ENCODE measurements around the gene PRKCZ. TPM values are rescaled to one million over a fixed set of nuclear protein-coding genes. Genes with fewer than 3 reads are reported as not detected.

PRKCZ gene
- polyA plus RNA-seq, 3 donors, result 0.74 to 1.9 (median 1.4) TPM

DNA sequence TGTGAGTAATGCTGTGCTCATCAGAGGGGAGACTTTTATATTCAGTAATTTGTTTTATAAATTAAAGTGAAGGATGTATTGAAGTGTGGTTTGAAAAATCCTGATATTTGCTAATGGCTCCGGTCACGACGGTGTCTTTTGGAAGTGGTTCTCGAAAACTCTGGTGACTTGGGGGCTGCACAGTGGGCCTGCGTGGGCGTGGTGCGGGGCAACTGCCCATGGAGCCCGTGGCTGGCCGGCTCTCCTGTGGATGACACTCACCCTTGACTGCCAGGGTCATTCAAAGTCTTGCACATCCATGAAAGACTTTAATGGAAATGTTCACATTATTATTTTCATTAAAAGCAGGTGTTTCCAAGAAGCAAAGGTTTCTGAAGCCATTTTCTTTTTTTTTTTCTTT is 136.7 kb downstream of the PRKCZ start:
- H3K27me3 Mint-ChIP-seq (ENCODE audit: low read depth in 3 of 3), result no peaks in the 10 kb centered on the region

DNA sequence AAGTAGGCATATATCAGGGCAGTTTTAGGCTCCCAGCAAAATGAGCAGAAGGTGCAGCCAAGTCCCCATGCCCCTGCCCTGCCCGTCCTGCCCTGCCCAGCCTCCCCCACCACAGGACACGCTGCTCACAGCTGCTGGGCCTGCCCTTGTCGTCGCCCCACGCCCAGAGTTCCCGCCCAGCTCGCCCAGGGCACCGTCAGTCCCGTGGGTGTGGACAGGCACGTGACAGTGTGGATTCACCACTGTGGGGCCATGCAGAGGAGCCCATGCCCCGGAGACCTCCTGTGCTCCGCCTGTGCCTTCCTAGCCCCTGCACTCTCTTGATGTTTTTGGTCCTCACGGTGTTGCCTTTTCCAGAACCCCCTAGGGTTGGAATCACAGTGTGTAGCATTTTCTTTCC is 137.4 kb downstream of the PRKCZ start:
- H3K27me3 Mint-ChIP-seq (ENCODE audit: low read depth in 3 of 3), result no peaks in the 10 kb centered on the region
- Histone ChIP-seq H3K27me3 (ENCODE audit: control insufficient read depth in 2 of 2, insufficient read depth in 2 of 2, low read length in 2 of 2) (no peaks in the 10 kb centered on the region), H3K79me2 (ENCODE audit: insufficient read depth, low read length) (peaks cover 20% of the 10 kb centered on the region), H3K9ac (ENCODE audit: insufficient read depth, low read length, poor library complexity, severe bottlenecking) (no peak overlapping the region), H3K4me3 (replicated peaks in 1 of 3; ENCODE audit: low read depth in 2 of 3, low read length in 3 of 3) (no peak overlapping the region), H3K4me2 (replicated peaks; ENCODE audit: extremely low read depth, low read length, poor library complexity, severe bottlenecking) (no peak overlapping the region), H2AFZ (ENCODE audit: insufficient read depth, low read depth, low read length, poor library complexity, severe bottlenecking) (no peak overlapping the region), H3K36me3 (replicated peaks in 1 of 2; ENCODE audit: control insufficient read depth in 1 of 2, insufficient read depth in 2 of 2, low read length in 2 of 2) (no peaks in the 10 kb centered on the region), H4K20me1 (ENCODE audit: insufficient read depth, low read length) (no peaks in the 10 kb centered on the region), H3K9me3 (replicated peaks in 1 of 2; ENCODE audit: control insufficient read depth in 1 of 2, insufficient read depth in 1 of 2, low read length in 2 of 2) (no peaks in the 10 kb centered on the region), H3K27ac (ENCODE audit: low read depth in 1 of 2, low read length in 2 of 2) (no peak overlapping the region), H3K4me1 (ENCODE audit: control insufficient read depth in 1 of 2, insufficient read depth in 2 of 2, low read length in 2 of 2) (peaks cover 20 to 24% of the 10 kb centered on the region in 2 donors)
- H3K4me3 Mint-ChIP-seq, result no peak overlapping the region
- TF ChIP-seq, protein P1, sequence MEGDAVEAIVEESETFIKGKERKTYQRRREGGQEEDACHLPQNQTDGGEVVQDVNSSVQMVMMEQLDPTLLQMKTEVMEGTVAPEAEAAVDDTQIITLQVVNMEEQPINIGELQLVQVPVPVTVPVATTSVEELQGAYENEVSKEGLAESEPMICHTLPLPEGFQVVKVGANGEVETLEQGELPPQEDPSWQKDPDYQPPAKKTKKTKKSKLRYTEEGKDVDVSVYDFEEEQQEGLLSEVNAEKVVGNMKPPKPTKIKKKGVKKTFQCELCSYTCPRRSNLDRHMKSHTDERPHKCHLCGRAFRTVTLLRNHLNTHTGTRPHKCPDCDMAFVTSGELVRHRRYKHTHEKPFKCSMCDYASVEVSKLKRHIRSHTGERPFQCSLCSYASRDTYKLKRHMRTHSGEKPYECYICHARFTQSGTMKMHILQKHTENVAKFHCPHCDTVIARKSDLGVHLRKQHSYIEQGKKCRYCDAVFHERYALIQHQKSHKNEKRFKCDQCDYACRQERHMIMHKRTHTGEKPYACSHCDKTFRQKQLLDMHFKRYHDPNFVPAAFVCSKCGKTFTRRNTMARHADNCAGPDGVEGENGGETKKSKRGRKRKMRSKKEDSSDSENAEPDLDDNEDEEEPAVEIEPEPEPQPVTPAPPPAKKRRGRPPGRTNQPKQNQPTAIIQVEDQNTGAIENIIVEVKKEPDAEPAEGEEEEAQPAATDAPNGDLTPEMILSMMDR (IDR thresholded peaks at IDR 0.05), result no peak
- intact Hi-C loops (cut with micrococcal nuclease), result no loop called here
- WGBS (ENCODE audit: insufficient coverage), result 91% methylated on average over 13 of the region's 13 CpGs
- H3K9me3 Mint-ChIP-seq, result peaks cover 0 to 2% (median 0%) of the 10 kb centered on the region in 7 donors
- peak overlapping the region in 2 of 7 donors; percentile 51 to 76 for H3K27ac Mint-ChIP-seq
- no peak for DNase-seq
- H3K4me1 Mint-ChIP-seq, result peaks cover 16% of the 10 kb centered on the region
- peaks cover 5 to 19% of the 10 kb centered on the region in 2 donors for H3K36me3 Mint-ChIP-seq

More for the DNA sequence above, 136.7 kb downstream of the PRKCZ start:
- no peak for DNase-seq
- no peak overlapping the region for H3K4me3 Mint-ChIP-seq
- H4K20me1 ChIP-seq (ENCODE audit: insufficient read depth, low read length), result no peaks in the 10 kb centered on the region
- H3K36me3 ChIP-seq (replicated peaks in 1 of 2; ENCODE audit: control insufficient read depth in 1 of 2, insufficient read depth in 2 of 2, low read length in 2 of 2), result no peaks in the 10 kb centered on the region
- WGBS (ENCODE audit: insufficient coverage), result 96% methylated on average over 5 of the region's 9 CpGs
- no peak overlapping the region for H3K27ac Mint-ChIP-seq
- no peaks in the 10 kb centered on the region for H3K9me3 ChIP-seq (replicated peaks in 1 of 2; ENCODE audit: control insufficient read depth in 1 of 2, insufficient read depth in 1 of 2, low read length in 2 of 2)
- no peak overlapping the region for H3K27ac ChIP-seq (ENCODE audit: low read depth in 1 of 2, low read length in 2 of 2)
- intact Hi-C loops (cut with micrococcal nuclease), result no loop called here
- H3K4me1 ChIP-seq (ENCODE audit: control insufficient read depth in 1 of 2, insufficient read depth in 2 of 2, low read length in 2 of 2), result peaks cover 20 to 24% of the 10 kb centered on the region in 2 donors
- TF ChIP-seq, protein P1 (IDR thresholded peaks at IDR 0.05), result no peak
- peaks cover 16% of the 10 kb centered on the region for H3K4me1 Mint-ChIP-seq
- no peaks in the 10 kb centered on the region for H3K27me3 ChIP-seq (ENCODE audit: control insufficient read depth in 2 of 2, insufficient read depth in 2 of 2, low read length in 2 of 2)
- H3K9me3 Mint-ChIP-seq, result peaks cover 0 to 2% (median 0%) of the 10 kb centered on the region in 7 donors
- H3K9ac ChIP-seq (ENCODE audit: insufficient read depth, low read length, poor library complexity, severe bottlenecking), result no peak overlapping the region
- no peak overlapping the region for H3K4me2 ChIP-seq (replicated peaks; ENCODE audit: extremely low read depth, low read length, poor library complexity, severe bottlenecking)
- no peak overlapping the region for H3K4me3 ChIP-seq (replicated peaks in 1 of 3; ENCODE audit: low read depth in 2 of 3, low read length in 3 of 3)
- H2AFZ ChIP-seq (ENCODE audit: insufficient read depth, low read depth, low read length, poor library complexity, severe bottlenecking), result no peak overlapping the region
- peaks cover 4 to 19% of the 10 kb centered on the region in 2 donors for H3K36me3 Mint-ChIP-seq
- peaks cover 16% of the 10 kb centered on the region for H3K79me2 ChIP-seq (ENCODE audit: insufficient read depth, low read length)
